ENCODE data around the gene ATXN7L1. TPM values are rescaled to one million over a fixed set of nuclear protein-coding genes. Genes with fewer than 3 reads are reported as not detected.
"Not testable (repeated sequence)": the region's sequence is repeated elsewhere in the genome, so short reads cannot be mapped to it uniquely, and the experiment has no call there.

Gene ATXN7L1
- total RNA-seq, 6 experiments from 2014 or later: 7.1 to 15.7 (median 11.0) TPM

DNA sequence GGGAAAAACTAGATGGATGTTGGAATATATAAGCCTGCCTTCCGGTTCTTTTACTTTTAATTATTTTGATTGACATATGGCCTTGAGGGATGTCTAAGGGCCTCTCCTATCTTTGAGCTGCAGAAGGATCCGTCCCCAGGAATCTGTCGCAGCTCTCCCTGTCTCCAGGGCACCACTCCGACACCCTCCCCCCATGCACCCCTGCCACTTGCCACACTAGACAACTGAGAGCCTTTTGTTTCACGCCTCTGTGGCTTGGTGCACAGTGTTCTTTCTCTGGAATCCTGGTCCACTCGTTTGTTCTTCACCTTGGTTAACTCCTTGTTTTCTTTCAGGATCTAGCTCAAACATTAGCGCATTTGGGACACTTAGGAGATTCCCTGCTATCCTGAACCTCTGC lies 171.0 kb downstream of the ATXN7L1 start:
- no peaks in the 10 kb centered on the region for H3K9me3 ChIP-seq
- 87% methylated on average over 7 of the region's 7 CpGs for WGBS (ENCODE audit: insufficient coverage, low coverage, low lambda C conversion rate, missing lambda C conversion rate)
- H3K27me3 ChIP-seq: no peaks in the 10 kb centered on the region
- TF ChIP-seq POLR2A (IDR thresholded peaks at IDR 0.05) (no peak), CTCF (IDR thresholded peaks at IDR 0.05) (no peak)
- H3K4me3 ChIP-seq: no peak overlapping the region
- H3K36me3 ChIP-seq: no peaks in the 10 kb centered on the region
- H3K4me1 ChIP-seq: peaks cover 0 to 13% (median 6%) of the 10 kb centered on the region in 4 donors
- no peak overlapping the region for H3K27ac ChIP-seq
- intact Hi-C loops (cut with DNase I): no loop called here
- ATAC-seq: no peak
- DNase-seq: no peak

DNA sequence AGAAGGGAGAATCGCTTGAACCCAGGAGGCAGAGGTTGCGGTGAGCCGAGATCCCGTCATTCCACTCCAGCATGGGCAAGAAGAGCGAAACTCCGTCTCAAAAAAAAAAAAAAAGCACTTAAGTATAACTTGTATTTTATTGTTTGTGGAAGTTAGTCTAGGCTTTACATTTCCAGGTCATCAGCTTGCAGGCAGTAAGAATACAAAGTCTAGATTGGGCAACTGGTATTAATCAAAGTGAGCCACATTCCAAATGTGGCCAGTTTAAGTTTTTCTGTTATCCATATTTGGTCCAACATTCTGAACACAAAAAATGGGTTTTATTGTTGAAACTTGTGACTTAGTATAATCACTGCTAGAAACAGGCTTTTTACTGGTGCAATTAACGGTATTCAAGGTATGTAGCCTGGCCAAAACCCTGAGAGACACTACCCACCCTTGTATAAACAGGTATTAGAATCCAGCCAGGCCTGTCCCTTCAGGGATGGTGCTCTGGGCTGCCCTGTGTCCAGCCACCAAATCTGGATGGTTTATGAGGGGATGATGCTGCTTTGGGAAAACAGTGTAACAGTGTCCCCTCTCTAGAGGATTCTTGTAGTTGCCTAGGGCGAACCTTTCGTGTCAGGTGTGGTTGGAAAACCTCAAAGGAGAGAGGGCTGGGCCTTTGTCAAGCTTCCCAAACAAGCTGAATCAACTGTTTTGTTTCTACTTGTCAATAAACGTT lies 173.0 kb downstream of the ATXN7L1 start:
- Histone ChIP-seq H3K27ac (peak overlapping the region in 2 of 3 donors; percentile 46 to 53), H3K4me1 (peaks cover 0 to 16% (median 6%) of the 10 kb centered on the region in 4 donors), H3K36me3 (no peaks in the 10 kb centered on the region), H3K9me3 (no peaks in the 10 kb centered on the region), H3K27me3 (no peaks in the 10 kb centered on the region), H3K4me3 (no peak overlapping the region)
- WGBS (ENCODE audit: insufficient coverage, low coverage, low lambda C conversion rate, missing lambda C conversion rate): 53% methylated on average over 10 of the region's 10 CpGs
- no peak for TF ChIP-seq CTCF (IDR thresholded peaks at IDR 0.05)
- TF ChIP-seq POLR2A (IDR thresholded peaks at IDR 0.05): no peak
- intact Hi-C loops (cut with DNase I): no loop called here
- DNase-seq (no peak), ATAC-seq (peak; percentile 85 to 91 (median 90))

GRCh38 chr7:105699568-105700236 lies 176.7 kb downstream of the ATXN7L1 start:
- H3K4me3 ChIP-seq: no peak overlapping the region
- intact Hi-C loops (cut with DNase I): no loop called here
- WGBS (ENCODE audit: insufficient coverage, low coverage, low lambda C conversion rate, missing lambda C conversion rate): 88% methylated on average over 8 of the region's 8 CpGs
- no peaks in the 10 kb centered on the region for H3K9me3 ChIP-seq
- H3K27me3 ChIP-seq: no peaks in the 10 kb centered on the region
- H3K36me3 ChIP-seq: no peaks in the 10 kb centered on the region
- DNase-seq: no peak
- TF ChIP-seq POLR2A (IDR thresholded peaks at IDR 0.05): no peak
- peaks cover 0 to 16% (median 6%) of the 10 kb centered on the region in 4 donors for H3K4me1 ChIP-seq
- no peak overlapping the region for H3K27ac ChIP-seq
- ATAC-seq: peak in 2 of 4 donors; percentile 18 to 19

- intact Hi-C loops (cut with DNase I): no loop called here
- peaks cover 0 to 9% (median 3%) of the 10 kb centered on the region in 4 donors for H3K4me1 ChIP-seq
- DNase-seq (no peak), ATAC-seq (no peak)
- 83% methylated on average over 5 of the region's 6 CpGs for WGBS (ENCODE audit: insufficient coverage, low coverage, low lambda C conversion rate, missing lambda C conversion rate)
- no peaks in the 10 kb centered on the region for H3K27me3 ChIP-seq
- H3K4me3 ChIP-seq: no peak overlapping the region
- no peaks in the 10 kb centered on the region for H3K9me3 ChIP-seq
- H3K27ac ChIP-seq: no peak overlapping the region
- TF ChIP-seq CTCF (IDR thresholded peaks at IDR 0.05): no peak
- no peak for TF ChIP-seq POLR2A (IDR thresholded peaks at IDR 0.05)
- no peaks in the 10 kb centered on the region for H3K36me3 ChIP-seq
Observed at GRCh38 chr7:105698531-105698930, 177.9 kb downstream of the ATXN7L1 start.

- no peak for ATAC-seq
- H3K36me3 ChIP-seq: no peaks in the 10 kb centered on the region
- no peaks in the 10 kb centered on the region for H3K27me3 ChIP-seq
- no peak for DNase-seq
- TF ChIP-seq CTCF (IDR thresholded peaks at IDR 0.05) (no peak), POLR2A (IDR thresholded peaks at IDR 0.05) (no peak)
- H3K4me3 ChIP-seq: no peak overlapping the region
- intact Hi-C loops (cut with DNase I): no loop called here
- 100% methylated on average over 3 of the region's 5 CpGs for WGBS (ENCODE audit: insufficient coverage, low coverage, low lambda C conversion rate, missing lambda C conversion rate)
- H3K27ac ChIP-seq: no peak overlapping the region
- no peaks in the 10 kb centered on the region for H3K9me3 ChIP-seq
- peaks cover 0 to 3% (median under 1%) of the 10 kb centered on the region in 4 donors for H3K4me1 ChIP-seq
Observed at GRCh38 chr7:105697753-105698152, 178.6 kb downstream of the ATXN7L1 start.

DNA sequence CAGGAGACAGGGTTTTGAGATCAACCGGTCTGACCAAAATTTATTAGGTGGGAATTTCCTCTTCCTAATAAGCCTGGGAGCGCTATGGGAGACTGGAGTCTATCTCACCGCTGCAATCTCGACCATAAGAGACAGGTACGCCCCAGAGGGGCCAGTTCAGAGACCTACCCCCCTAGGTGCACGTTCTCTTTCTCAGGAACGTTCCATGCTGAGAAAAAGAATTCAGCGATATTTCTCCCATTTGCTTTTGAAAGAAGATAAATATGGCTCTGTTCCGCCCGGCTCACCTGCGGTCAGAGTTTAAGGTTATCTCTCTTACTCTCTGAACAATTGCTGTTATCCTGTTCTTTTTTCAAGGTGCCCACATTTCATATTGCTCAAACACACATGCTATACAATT lies 179.2 kb downstream of the ATXN7L1 start:
- intact Hi-C loops (cut with DNase I); H3K27me3 ChIP-seq; H3K27ac ChIP-seq; ATAC-seq; H3K36me3 ChIP-seq; H3K4me3 ChIP-seq; DNase-seq; H3K4me1 ChIP-seq; H3K9me3 ChIP-seq: not testable (repeated sequence)
- 93% methylated on average over 7 of the region's 11 CpGs for WGBS (ENCODE audit: insufficient coverage, low coverage, low lambda C conversion rate, missing lambda C conversion rate)
